ENCODE data around the gene BCL2L1.

BCL2L1 gene

GRCh38 chr20:31691646-31692275 lies 30.9 kb downstream of the BCL2L1 start:
- DNase-seq = peak; percentile 69

GRCh38 chr20:31690124-31690666 lies 32.5 kb downstream of the BCL2L1 start:
- no peak for DNase-seq

GRCh38 chr20:31689141-31689540 lies 33.5 kb downstream of the BCL2L1 start:
- no peak for DNase-seq

- no peak for DNase-seq
Observed at GRCh38 chr20:31687777-31688176, 34.9 kb downstream of the BCL2L1 start.

- no peak for DNase-seq
Observed at GRCh38 chr20:31685853-31686643, 36.6 kb downstream of the BCL2L1 start.

GRCh38 chr20:31684153-31685015 lies 38.3 kb downstream of the BCL2L1 start:
- DNase-seq = no peak

- no peak for DNase-seq
Observed at GRCh38 chr20:31682927-31683326, 39.7 kb downstream of the BCL2L1 start.

GRCh38 chr20:31682352-31682751 lies 40.3 kb downstream of the BCL2L1 start:
- DNase-seq = no peak

- DNase-seq = no peak
Observed at GRCh38 chr20:31681769-31682168, 40.9 kb downstream of the BCL2L1 start.

- no peak for DNase-seq
Observed at GRCh38 chr20:31681128-31681727, 41.4 kb downstream of the BCL2L1 start.

GRCh38 chr20:31680286-31681127 lies 42.2 kb downstream of the BCL2L1 start:
- DNase-seq = no peak

GRCh38 chr20:31679357-31680285 lies 43.0 kb downstream of the BCL2L1 start:
- no peak for DNase-seq

GRCh38 chr20:31678389-31679356 lies 44.0 kb downstream of the BCL2L1 start:
- peak; percentile 26 for DNase-seq

GRCh38 chr20:31677553-31678260 lies 45.0 kb downstream of the BCL2L1 start:
- DNase-seq = no peak

- no peak for DNase-seq
Observed at GRCh38 chr20:31676609-31676989, 46.1 kb downstream of the BCL2L1 start.

- DNase-seq = no peak
Observed at GRCh38 chr20:31675828-31676608, 46.6 kb downstream of the BCL2L1 start.

GRCh38 chr20:31674895-31675827 lies 47.5 kb downstream of the BCL2L1 start:
- DNase-seq = peak; percentile 82

All from fibroblast of upper back skin (primary cell).